ENCODE data around the gene EIF4E1B.

EIF4E1B gene

GRCh38 chr5:176583076-176583475 lies 47.4 kb upstream of the EIF4E1B start:
- TF ChIP-seq OSR1 (CRISPR knock-in tag; IDR thresholded peaks at IDR 0.05) (no peak), ISL1 (CRISPR knock-in tag; IDR thresholded peaks at IDR 0.05) (no peak)
- ATAC-seq, result no peak

DNA sequence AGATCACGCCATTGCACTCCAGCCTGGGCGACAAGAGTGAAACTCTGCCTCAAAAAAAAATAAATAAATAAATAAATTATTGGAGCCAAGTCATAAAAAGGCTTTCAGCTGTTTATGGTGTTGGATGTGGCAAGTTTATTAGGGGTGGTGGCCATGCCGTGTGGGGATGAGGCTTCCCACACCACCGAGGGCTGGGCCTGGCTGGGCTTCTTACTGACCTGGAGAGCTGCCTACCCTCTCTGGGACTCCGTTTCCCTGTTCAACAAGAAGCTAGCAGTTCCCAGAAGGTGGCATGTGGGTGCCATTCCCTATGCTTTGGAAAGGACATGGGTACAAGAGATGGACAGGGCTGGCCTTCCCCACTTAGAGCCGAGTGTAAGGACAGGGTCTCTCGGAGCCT lies 43.1 kb upstream of the EIF4E1B start:
- no peak for TF ChIP-seq ZC3H10 (CRISPR knock-in tag; IDR thresholded peaks at IDR 0.05)
- no peak for TF ChIP-seq CSDC2 (CRISPR knock-in tag; IDR thresholded peaks at IDR 0.05)
- no peak for TF ChIP-seq TOX (CRISPR knock-in tag; IDR thresholded peaks at IDR 0.05; ENCODE audit: borderline replicate concordance)
- no peak for TF ChIP-seq TSHZ2 (CRISPR knock-in tag; IDR thresholded peaks at IDR 0.05)
- no peak for TF ChIP-seq ARNTL (CRISPR knock-in tag; IDR thresholded peaks at IDR 0.05; ENCODE audit: borderline replicate concordance, low read depth)
- no peak for TF ChIP-seq ZNF70 (CRISPR knock-in tag; IDR thresholded peaks at IDR 0.05)
- TF ChIP-seq PATZ1 (CRISPR knock-in tag; IDR thresholded peaks at IDR 0.05; ENCODE audit: borderline replicate concordance), result no peak
- no peak for TF ChIP-seq BACH2 (CRISPR knock-in tag; IDR thresholded peaks at IDR 0.05; ENCODE audit: borderline replicate concordance)
- TF ChIP-seq ZFP30 (CRISPR knock-in tag; IDR thresholded peaks at IDR 0.05), result no peak
- TF ChIP-seq ZNF565 (CRISPR knock-in tag; conservative IDR thresholded peaks at IDR 0.05; ENCODE audit: low read depth), result no peak
- TF ChIP-seq TCF4 (CRISPR knock-in tag; IDR thresholded peaks at IDR 0.05; ENCODE audit: borderline replicate concordance), result no peak
- no peak for TF ChIP-seq RARB (CRISPR knock-in tag; IDR thresholded peaks at IDR 0.05)
- TF ChIP-seq SNAI2 (CRISPR knock-in tag; IDR thresholded peaks at IDR 0.05), result no peak
- no peak for TF ChIP-seq ESRRG (CRISPR knock-in tag; IDR thresholded peaks at IDR 0.05)
- no peak for TF ChIP-seq POU6F1 (CRISPR knock-in tag; IDR thresholded peaks at IDR 0.05; ENCODE audit: borderline replicate concordance, low read depth)
- TF ChIP-seq, protein P1, sequence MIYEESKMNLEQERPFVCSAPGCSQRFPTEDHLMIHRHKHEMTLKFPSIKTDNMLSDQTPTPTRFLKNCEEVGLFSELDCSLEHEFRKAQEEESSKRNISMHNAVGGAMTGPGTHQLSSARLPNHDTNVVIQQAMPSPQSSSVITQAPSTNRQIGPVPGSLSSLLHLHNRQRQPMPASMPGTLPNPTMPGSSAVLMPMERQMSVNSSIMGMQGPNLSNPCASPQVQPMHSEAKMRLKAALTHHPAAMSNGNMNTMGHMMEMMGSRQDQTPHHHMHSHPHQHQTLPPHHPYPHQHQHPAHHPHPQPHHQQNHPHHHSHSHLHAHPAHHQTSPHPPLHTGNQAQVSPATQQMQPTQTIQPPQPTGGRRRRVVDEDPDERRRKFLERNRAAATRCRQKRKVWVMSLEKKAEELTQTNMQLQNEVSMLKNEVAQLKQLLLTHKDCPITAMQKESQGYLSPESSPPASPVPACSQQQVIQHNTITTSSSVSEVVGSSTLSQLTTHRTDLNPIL (CRISPR knock-in tag; IDR thresholded peaks at IDR 0.05; ENCODE audit: low read depth), result no peak
- TF ChIP-seq ZFP3 (CRISPR knock-in tag; IDR thresholded peaks at IDR 0.05), result no peak
- no peak for TF ChIP-seq CSRNP3 (CRISPR knock-in tag; IDR thresholded peaks at IDR 0.05)
- ATAC-seq, result no peak

GRCh38 chr5:176588297-176588696 lies 42.2 kb upstream of the EIF4E1B start:
- ATAC-seq, result no peak
- TF ChIP-seq ZNF8 (CRISPR knock-in tag; IDR thresholded peaks at IDR 0.05) (no peak), TCF4 (CRISPR knock-in tag; IDR thresholded peaks at IDR 0.05; ENCODE audit: borderline replicate concordance) (no peak), GLIS3 (CRISPR knock-in tag; IDR thresholded peaks at IDR 0.05) (no peak), SNAI2 (CRISPR knock-in tag; IDR thresholded peaks at IDR 0.05) (no peak), BACH2 (CRISPR knock-in tag; IDR thresholded peaks at IDR 0.05; ENCODE audit: borderline replicate concordance) (no peak), TSHZ2 (CRISPR knock-in tag; IDR thresholded peaks at IDR 0.05) (no peak), PPARA (CRISPR knock-in tag; IDR thresholded peaks at IDR 0.05; ENCODE audit: borderline replicate concordance) (no peak), ZNF565 (CRISPR knock-in tag; conservative IDR thresholded peaks at IDR 0.05; ENCODE audit: low read depth) (no peak), ARNTL (CRISPR knock-in tag; IDR thresholded peaks at IDR 0.05; ENCODE audit: borderline replicate concordance, low read depth) (no peak), ZFP3 (CRISPR knock-in tag; IDR thresholded peaks at IDR 0.05) (no peak), CSDC2 (CRISPR knock-in tag; IDR thresholded peaks at IDR 0.05) (no peak), OSR1 (CRISPR knock-in tag; IDR thresholded peaks at IDR 0.05) (no peak), ZFP30 (CRISPR knock-in tag; IDR thresholded peaks at IDR 0.05) (no peak), ZC3H10 (CRISPR knock-in tag; IDR thresholded peaks at IDR 0.05) (no peak), RARB (CRISPR knock-in tag; IDR thresholded peaks at IDR 0.05) (no peak)
- TF ChIP-seq, protein P1 (CRISPR knock-in tag; IDR thresholded peaks at IDR 0.05; ENCODE audit: low read depth), result no peak
